Colonic mucosa (tissue), 4 donors: ENCODE measurements around the gene FAM13C. TPM values are rescaled to one million over a fixed set of nuclear protein-coding genes. Genes with fewer than 3 reads are reported as not detected.

Experiments used
- DNase-seq: peaks from one replicate; pipeline ENCODE4 v3.0.0-alpha.2; 2020
- H3K27ac ChIP-seq: fragments of 200-600 bp; one replicate; pipeline ENCODE4 v1.8.0; 2021
- H3K27me3 ChIP-seq: fragments of 200-600 bp; one replicate; pipeline ENCODE4 v1.8.0; 2021
- H3K36me3 ChIP-seq: fragments of 200-600 bp; one replicate; pipeline ENCODE4 v1.8.0; 2021
- H3K4me1 ChIP-seq: fragments of 200-600 bp; one replicate; pipeline ENCODE4 v1.8.0; 2021; ENCODE audit warnings: mild to moderate bottlenecking
- H3K4me3 ChIP-seq: fragments of 200-600 bp; one replicate; pipeline ENCODE4 v1.8.0; 2021
- H3K9ac ChIP-seq, 2 donors: one replicate each; pipeline ENCODE4 v1.7.0; 2013; ENCODE audit warnings: control low read depth in 2 of 2, low read depth in 2 of 2, low read length in 2 of 2
- H3K9me3 ChIP-seq: fragments of 200-600 bp; one replicate; pipeline ENCODE4 v1.8.0; 2021
- CTCF ChIP-seq: fragments of 200-600 bp; IDR thresholded peaks from one replicate; pipeline ENCODE4 v1.8.0; 2022; ENCODE audit warnings: antibody characterized with exemption, mild to moderate bottlenecking
- intact Hi-C: fragments of 100-400 bp; cut with DNase I; formaldehyde crosslinking; loops from one replicate; pipeline ENCODE4 v1.14.1; 2022
- total RNA-seq, 2 donors: library from RNA; stranded (reverse); fragmentation: NEBNext Ultra II Directional in 1 of 2; extraction: Animal tissue kit (Norgen Biotek cat#: 25700) in 1 of 2; gene quantifications; one replicate each; pipeline ENCODE4 v1.2.1, GENCODE V29; 2021
- donor health status: healthy.
- donor health status: DM: no; HTN: no; CAD: no.
- donor health status: DM: no; HTN: no; CAD: no.

FAM13C gene
- total RNA-seq, 2 donors from 2014 or later, result 1.0 to 2.5 TPM

- DNase-seq, result no peak
- no peaks in the 10 kb centered on the region for H3K27me3 ChIP-seq
- no peak overlapping the region for H3K27ac ChIP-seq
- no peaks in the 10 kb centered on the region for H3K9me3 ChIP-seq
- no peak for TF ChIP-seq CTCF
- no peak overlapping the region for H3K4me3 ChIP-seq
- intact Hi-C loops, result no loop called here
- no peaks in the 10 kb centered on the region for H3K36me3 ChIP-seq
- H3K4me1 ChIP-seq, result no peaks in the 10 kb centered on the region
- H3K9ac ChIP-seq, result no peak overlapping the region
Measured at GRCh38 chr10:59314268-59314667, 48.1 kb downstream of the FAM13C start.

GRCh38 chr10:59312247-59312646 lies 50.1 kb downstream of the FAM13C start:
- Histone ChIP-seq H3K4me3 (no peak overlapping the region), H3K9me3 (no peaks in the 10 kb centered on the region), H3K27me3 (no peaks in the 10 kb centered on the region), H3K9ac (no peak overlapping the region), H3K27ac (no peak overlapping the region), H3K4me1 (no peaks in the 10 kb centered on the region), H3K36me3 (no peaks in the 10 kb centered on the region)
- no peak for TF ChIP-seq CTCF
- intact Hi-C loops, result no loop called here
- DNase-seq, result no peak

- H3K4me1 ChIP-seq, result no peaks in the 10 kb centered on the region
- intact Hi-C loops, result no loop called here
- no peaks in the 10 kb centered on the region for H3K36me3 ChIP-seq
- H3K9ac ChIP-seq, result no peak overlapping the region
- no peaks in the 10 kb centered on the region for H3K9me3 ChIP-seq
- DNase-seq, result no peak
- no peak overlapping the region for H3K27ac ChIP-seq
- H3K4me3 ChIP-seq, result no peak overlapping the region
- H3K27me3 ChIP-seq, result no peaks in the 10 kb centered on the region
- no peak for TF ChIP-seq CTCF
Measured at GRCh38 chr10:59311025-59311424, 51.3 kb downstream of the FAM13C start.

GRCh38 chr10:59310324-59310914 lies 51.9 kb downstream of the FAM13C start:
- Histone ChIP-seq H3K36me3 (no peaks in the 10 kb centered on the region), H3K4me3 (no peak overlapping the region), H3K27me3 (no peaks in the 10 kb centered on the region), H3K4me1 (no peaks in the 10 kb centered on the region), H3K9me3 (no peaks in the 10 kb centered on the region), H3K27ac (no peak overlapping the region), H3K9ac (no peak overlapping the region)
- intact Hi-C loops, result no loop called here
- no peak for DNase-seq
- no peak for TF ChIP-seq CTCF

GRCh38 chr10:59304521-59305097 lies 57.7 kb downstream of the FAM13C start:
- Histone ChIP-seq H3K27ac (no peak overlapping the region), H3K9ac (no peak overlapping the region), H3K36me3 (no peaks in the 10 kb centered on the region), H3K27me3 (no peaks in the 10 kb centered on the region), H3K9me3 (no peaks in the 10 kb centered on the region), H3K4me1 (no peaks in the 10 kb centered on the region), H3K4me3 (no peak overlapping the region)
- intact Hi-C loops, result no loop called here
- DNase-seq, result no peak
- no peak for TF ChIP-seq CTCF
